ENCODE data around the gene ARMC12.

GRCh38 chr6:35742842-35743241 is 6.0 kb downstream of the ARMC12 start:
- TF ChIP-seq CTCF (optimal IDR thresholded peaks at IDR 0.05 in 1 of 3, IDR thresholded peaks at IDR 0.05 in 1 of 3, conservative IDR thresholded peaks at IDR 0.05 in 1 of 3; ENCODE audit: extremely low read depth in 1 of 3, insufficient read depth in 2 of 3, low read length in 3 of 3) (no peak), EZH2 (IDR thresholded peaks at IDR 0.05; ENCODE audit: low read length) (no peak)
